Stimulated activated CD8-positive, alpha-beta memory T cell treated with anti-CD3 and anti-CD28 coated beads, Interleukin-2, amount 100 ng/mL, for 1 hour (primary cell): Measurements from ENCODE around the gene ZNF275.
"Not testable (repeated sequence)": the region's sequence is repeated elsewhere in the genome, so short reads cannot be mapped to it uniquely, and the experiment has no call there.

Source experiments
- DNase-seq, 2 donors: peaks; one replicate each; pipeline ENCODE4 v3.0.0-alpha.2; 2020; ENCODE audit warnings: low read depth in 2 of 2

The ZNF275 gene

DNA sequence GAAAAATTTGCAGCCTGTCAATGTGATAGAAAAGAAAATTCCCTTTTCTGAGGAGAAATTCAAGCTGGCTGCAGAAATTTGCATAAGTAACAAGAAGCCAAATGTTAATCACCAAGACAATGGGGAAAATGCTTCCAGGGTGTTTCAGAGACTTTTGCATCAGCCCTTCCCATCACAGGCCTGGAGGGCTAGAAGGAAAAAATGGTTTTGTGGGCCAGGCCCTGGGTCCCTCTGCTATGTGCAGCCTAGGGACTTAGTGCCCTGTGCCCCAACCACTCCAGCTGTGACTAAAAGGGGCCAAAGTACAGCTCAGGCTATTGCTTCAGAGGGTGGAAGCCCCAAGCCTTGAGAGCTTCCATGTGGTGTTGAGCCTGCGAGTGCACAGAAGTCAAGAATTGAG, 23.9 kb downstream of the ZNF275 start:
- DNase-seq, result no peak

DNA sequence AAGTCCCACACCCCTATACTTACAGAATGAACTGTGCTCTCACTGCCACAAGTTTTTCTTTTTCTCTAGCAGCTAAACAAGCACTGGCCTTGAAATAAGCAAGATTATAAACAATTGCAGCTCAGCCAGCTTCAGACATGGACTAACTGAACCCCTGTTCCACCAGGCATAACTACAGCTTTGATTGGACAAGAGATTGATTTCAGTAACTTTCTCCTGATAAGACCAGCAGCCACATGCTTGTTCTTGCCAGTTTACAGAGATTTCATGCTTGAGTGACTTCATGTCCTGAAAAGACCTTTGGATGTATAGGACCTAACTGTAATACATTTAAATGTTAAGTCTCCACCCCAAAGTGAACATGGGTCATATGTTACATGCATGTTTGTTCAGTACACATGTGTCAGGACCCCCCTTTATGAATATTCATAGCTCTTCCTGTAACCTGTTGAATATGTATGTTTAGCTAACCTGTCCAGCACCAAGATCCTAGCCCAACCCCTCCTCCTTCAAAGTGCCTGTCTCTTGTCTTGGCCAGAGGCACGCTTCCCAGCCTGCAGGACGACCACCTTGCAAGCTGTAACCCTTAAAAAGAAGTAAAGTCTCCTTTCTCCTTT, 27.9 kb downstream of the ZNF275 start:
- DNase-seq, result no peak

DNA sequence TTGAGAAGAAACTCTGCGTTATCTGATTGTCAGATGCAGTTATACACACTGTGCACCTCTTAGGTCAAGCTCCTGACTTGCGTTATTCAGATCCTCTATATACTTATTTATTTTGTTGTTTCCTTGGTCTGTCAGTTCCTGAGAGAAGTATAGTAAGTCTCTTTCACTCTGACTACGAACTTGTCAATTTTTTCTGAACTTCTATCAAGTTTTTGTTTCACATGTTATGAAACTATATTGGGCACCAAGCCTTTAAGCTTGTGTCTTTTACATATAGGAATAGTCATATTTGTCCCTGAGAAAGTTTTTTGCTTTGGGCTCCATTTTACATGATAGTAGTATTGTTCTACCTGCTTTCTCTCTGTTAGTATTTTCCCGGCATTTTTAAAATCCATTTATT, 31.7 kb downstream of the ZNF275 start:
- no peak for DNase-seq

GRCh38 chrX:153366119-153366518, 32.2 kb downstream of the ZNF275 start:
- DNase-seq, result no peak

- no peak for DNase-seq
These were observed 33.1 kb downstream of the ZNF275 start for GRCh38 chrX:153366878-153367538.

GRCh38 chrX:153370293-153371055, 36.5 kb downstream of the ZNF275 start:
- DNase-seq, result no peak

DNA sequence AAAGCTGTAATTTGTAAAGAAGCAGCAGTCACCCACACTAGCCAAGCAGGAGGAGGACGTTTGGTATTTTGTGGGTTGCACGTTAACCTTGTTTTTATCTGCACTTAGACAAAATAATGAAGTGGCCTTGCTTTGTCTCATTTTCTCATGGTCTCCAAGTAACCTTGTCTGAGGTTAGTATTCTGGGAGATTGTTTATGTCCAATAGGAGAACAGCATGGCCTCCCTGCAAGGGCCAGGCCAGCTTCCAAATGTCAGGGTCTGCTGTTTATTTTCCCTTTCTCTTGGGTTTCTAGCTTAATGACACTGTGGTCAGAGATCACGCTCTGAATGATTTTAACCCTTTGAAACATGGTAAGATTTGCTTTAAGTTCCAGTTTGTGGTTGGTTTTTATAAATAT, 37.3 kb downstream of the ZNF275 start:
- no peak for DNase-seq

GRCh38 chrX:153372949-153373348, 39.0 kb downstream of the ZNF275 start:
- DNase-seq, result no peak

GRCh38 chrX:153374426-153374825, 40.5 kb downstream of the ZNF275 start:
- DNase-seq, result no peak

- DNase-seq, result no peak
These were observed 41.6 kb downstream of the ZNF275 start for GRCh38 chrX:153375571-153375970.

DNA sequence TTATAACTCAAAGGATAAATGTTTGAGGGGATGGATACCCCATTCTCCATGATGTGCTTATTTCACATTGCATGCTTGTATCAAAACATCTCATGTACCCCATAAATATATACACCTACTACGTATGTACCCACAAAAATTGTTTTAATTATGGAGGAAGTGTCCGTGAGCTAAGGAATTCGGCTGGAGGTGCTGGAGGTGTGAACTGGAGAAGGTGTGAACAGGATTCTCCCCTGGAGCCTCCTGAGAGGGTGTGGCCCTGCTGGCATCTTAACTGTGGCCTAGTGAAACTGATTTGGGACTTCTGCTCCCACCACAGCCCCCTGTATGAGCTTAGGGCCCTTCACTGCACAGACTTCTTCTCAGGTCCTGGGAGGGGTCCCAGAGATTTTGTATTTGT, 43.8 kb downstream of the ZNF275 start:
- no peak for DNase-seq

- no peak for DNase-seq
These were observed 44.7 kb downstream of the ZNF275 start for GRCh38 chrX:153378607-153379006.

DNA sequence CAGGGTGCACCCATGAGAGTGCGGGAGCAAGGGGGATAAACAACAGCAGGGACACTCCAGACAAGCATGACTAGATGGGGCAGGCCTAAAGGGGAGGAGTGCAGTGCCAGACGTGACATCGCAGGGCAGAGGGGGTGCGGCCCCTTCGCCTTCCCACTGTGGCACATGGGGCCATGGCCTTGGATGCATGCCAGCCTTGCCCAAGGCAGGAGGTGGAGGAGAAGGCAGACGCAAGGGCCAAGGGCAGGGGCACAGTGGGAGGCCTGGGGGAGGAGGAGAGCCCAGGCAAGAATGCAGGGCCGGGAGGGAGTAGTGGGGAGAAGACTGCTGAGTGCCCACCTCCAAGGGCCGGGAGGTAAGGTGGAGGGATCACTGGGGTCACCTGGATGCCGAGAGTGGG, 45.6 kb downstream of the ZNF275 start:
- no peak for DNase-seq

DNA sequence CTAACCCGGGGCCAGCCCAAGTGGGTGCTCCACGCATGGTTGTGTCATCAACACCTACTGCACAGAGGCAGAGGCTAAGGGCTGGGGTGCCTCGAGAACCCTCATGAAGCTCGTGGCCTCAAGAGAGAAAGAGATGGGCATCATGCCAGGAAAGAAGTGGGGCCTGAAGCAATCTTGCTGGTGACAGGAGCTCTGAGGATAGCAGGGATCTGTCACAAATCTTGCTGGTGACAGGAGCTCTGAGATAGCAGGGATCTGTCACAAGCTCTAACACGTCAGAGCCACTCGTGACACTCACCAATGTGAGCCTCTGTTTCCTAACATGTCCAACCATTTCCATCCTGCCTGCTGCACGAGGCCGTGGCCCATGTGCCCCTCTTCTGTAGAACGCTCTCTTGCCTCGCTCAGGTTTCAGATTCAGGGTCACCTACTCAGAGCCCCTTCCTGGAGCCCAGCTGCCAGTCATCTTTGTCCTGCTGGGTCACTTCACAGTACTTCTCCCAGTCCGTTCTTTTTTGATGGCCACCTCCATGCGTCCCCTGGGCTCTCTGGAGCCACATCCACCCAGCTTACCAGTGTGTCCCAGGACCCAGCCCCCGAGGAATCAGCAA, 46.1 kb downstream of the ZNF275 start:
- DNase-seq, result no peak

DNA sequence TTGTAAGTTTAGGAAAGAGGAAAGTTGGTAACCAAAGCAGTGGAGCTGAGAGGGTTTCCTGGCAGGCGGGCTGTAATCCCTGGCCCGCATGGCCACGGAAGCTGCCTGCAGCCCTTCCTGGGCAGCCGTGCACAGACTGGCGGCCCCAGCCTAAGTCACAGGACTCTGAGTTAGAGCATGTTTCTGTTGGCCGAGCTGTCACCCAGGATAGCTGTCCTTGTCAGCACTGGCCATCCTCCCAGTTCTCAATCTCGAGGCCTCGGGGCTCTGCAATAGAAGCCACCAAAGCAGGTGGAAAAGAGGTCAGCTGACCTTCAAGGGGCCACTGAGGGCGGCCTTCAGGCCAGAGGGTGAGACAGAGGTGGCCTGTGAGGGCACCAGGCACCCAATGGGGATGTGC, 46.7 kb downstream of the ZNF275 start:
- no peak for DNase-seq

DNA sequence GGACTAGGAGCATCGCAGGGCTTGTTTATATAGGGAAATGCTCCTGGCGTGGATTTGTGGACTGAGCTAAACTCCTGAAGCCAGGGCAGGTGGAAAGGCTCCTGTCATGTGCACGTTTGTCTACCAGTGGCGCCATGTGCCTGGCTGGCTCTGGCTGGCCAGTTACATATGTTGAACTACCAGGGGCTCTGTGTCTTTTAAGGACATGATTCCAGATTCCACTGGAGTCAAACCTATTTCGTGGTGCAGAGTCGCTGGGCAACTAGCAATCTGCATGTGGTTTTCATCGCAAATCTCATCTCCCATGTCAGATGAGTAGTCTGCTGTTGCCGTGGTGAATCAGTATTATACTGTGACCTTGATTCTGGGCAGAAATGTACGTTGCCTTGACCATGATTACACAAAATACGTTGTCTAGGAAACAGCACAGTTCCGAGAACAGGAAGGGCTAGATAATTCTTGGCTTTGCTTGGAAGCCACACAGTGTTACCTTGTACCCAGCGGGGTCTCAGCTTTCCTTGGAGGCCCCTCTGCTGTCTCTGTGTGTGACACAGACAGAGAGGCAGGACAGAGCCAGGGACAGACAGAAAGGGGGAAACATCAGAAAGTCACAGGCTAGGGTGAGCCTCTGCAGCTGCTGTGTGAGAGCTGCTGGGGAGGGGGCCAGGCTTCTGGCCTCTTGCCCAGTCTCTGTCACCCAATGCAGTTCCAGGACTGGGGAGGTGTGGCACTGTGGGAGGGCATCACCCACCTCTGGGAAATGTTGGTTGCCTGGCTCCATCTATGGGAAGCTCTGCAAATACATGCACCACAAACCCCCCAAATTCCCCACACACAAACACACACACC, 48.0 kb downstream of the ZNF275 start:
- no peak for DNase-seq

DNA sequence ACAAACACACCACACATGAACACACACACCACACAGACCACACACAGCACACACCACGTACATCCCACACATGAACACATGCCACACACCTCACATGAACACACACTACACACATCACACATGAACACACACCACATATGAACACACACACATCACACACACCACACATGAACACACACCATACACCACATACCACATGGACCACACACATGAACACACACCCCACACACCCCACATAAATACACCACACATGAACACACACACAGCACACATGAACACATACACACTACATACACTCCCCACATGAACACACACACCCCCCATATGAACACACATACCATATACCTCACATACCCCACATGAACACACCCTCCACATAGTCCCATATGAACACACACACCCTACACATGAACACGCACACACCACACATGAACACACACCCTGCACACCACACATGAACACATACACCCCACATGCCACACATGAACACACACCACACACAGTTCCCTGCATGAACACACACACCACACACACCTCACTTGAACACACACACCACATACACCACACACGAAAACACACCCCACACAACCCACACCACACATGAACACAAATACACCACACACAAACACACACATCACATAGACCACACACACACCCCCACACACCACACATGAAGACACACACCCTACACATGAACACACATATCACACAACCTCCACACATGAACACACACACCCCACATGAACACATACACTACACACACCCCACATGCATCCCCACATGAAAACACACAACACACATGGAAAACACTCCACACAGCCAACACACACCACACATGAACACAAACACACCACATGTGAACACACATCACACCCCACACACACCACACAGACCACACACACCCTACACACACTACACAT, 48.9 kb downstream of the ZNF275 start:
- DNase-seq, result no peak

DNA sequence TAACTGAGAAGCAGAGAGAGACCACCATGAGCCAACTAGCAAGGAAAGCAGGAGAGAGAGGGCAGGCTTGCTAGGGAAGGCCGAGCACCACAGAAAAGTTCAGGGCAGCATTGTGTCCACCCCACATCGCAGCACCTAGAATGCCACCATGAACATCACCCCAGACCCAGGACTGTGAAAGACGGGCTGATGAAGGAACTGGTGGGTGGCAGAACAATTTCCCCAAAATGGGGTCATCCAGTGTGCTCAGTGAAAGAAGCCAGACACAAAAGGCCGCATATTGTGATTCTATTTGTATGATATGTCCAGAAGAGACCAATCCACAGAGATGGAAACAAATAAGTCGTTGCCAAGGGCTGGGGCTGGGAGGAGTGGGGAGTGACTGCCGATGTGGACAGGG, 50.4 kb downstream of the ZNF275 start:
- DNase-seq, result no peak

DNA sequence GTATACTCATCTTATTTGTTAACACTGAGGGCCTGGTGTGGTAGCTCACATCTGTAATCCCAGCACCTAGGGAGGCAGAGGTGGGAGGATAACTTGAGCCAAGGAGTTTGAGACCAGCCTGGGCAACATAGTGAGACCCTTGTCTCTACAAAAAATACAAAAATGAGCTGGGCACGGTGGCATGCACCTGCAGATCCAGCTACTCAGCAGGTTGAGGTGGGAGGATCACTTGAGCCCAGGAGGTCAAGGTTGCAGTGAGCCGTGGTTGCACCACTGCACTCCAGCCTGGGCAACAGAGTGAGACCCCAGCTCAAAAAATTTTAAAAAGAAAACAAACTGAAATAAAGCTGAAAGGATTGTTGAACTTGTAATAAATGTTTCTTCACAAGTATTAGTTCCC, 51.0 kb downstream of the ZNF275 start:
- not testable (repeated sequence) for DNase-seq

- no peak for DNase-seq
These were observed 52.1 kb downstream of the ZNF275 start for GRCh38 chrX:153386097-153386496.

DNA sequence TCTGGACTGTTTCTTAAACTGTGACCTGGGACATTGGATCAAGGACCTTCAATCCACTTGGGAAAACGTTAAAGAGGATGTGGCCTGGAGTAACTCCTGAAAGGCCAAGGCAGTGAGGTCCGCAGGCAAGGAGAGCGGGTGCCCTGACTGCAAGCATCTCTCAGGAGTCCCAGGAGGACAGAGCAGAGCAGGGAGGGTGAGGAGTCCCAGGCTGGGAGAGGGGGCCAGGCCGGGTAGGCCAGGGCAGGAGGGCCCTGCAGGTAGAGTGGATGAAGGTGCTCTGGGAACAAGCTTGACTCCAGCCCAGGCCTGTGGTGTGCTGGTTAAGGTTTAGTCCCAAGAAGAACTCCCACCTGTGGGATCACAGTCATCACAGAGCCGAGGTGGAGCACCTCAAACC, 53.4 kb downstream of the ZNF275 start:
- no peak for DNase-seq
